DMS 273 (cell line): ENCODE measurements around the gene SAMD4A.

Source experiments
- DNase-seq: peaks from one replicate; lab custom pipeline; 2025; ENCODE audit not compliant: unreplicated experiment; lab: John Stamatoyannopoulos, UW

Gene SAMD4A

GRCh38 chr14:54815016-54815415, 248.1 kb downstream of the SAMD4A start:
- DNase-seq, result no peak

DNA sequence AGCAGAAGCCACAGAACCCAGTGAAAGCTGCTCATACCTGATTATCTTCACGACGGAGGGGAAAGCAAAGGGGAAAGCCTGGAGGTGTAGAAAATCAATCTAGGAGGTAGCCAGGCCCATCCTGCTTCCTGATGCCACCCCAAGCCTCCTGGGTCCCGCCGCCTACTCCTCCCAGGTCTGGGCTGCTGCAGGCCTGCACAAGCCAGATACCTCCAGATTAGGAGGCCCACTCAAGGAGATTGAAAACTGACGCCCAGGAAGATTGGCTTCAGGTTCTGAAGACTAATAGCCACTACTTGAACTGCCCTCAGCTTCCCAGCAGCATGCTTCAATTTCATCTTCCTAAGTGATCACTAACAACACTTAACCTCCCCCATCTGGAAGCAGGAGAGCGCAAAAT, 248.6 kb downstream of the SAMD4A start:
- DNase-seq, result no peak

GRCh38 chr14:54816450-54816849, 249.5 kb downstream of the SAMD4A start:
- no peak for DNase-seq

DNA sequence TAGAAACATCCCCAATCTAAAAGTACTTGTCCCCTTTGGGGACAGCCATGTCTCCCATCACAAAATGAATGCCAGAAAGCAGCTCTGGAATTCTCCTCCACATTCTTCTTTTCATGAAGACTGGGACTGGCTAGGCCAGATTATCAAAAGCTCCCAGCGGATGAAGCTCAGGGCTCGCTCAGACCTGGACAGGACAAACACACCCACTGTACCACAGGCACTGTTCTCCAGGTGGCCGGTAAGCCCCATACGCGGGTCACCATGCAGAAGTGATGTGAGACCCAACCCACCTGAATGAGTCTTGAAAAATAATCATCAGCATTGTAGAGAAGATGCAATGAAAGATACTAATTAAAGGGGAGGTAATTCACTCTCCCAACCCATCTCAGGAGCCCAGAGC, 250.6 kb downstream of the SAMD4A start:
- no peak for DNase-seq

DNA sequence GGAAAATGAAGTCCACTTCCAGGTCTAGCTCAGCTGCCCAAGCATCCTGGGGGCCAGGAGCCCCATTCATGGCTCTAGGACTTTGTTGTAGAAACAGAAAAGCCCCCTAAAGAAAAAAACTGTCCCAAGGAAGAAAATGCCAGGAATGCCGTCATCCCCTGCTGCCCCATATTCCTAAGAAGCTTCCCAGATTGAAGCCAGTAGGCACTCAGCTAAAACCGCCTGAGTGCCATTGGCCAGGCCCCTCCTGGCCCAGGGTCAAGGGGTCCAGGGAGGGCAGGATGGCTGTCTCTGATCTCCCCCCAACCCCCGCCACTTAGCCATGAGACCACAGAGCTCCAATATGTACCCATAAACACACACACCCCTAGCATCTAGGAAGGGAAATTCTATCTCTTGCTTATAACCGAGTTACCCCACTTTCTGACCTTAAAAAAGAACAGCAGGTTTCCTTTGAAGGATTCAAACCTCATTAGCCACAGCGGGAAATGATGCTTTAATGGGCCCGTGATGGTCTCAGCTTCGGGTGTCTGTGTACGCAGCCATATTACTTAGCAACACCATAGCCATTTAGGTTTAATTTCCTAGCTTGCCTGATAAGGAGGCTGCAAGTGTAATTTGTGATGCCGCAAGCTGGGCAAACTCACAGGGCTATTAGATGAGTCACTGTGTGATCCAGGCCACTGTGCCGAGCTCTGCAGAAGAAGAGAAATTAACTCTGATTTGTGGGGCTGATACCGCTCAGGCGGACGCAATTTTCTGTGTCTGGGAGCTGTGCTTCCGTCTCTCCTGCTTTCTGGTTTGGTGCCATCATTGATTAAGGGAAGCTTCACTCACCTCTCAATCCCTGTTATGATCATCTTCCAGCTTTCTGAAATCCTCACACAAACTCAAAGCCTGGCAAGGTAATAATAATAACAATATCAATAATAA, 251.5 kb downstream of the SAMD4A start:
- DNase-seq, result peak; percentile 74

DNA sequence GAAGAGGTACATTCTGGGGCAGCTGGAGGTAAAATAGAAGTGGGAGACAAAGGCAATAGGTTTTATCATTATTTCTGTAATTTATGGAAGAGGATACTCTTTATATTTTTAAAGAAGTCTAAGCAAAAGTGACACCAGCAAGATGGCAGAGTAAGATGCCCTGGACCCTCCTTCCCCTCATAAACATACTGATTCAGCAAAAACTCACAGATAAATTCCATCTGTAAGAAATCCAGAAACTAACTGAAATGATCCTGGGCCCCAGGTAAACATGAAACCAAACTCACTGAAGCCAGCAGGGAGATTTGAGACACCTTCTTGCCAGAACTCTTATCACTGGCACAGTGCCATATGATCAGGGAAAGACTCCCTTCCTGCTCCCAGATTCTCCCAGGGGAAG, 255.8 kb downstream of the SAMD4A start:
- no peak for DNase-seq

DNA sequence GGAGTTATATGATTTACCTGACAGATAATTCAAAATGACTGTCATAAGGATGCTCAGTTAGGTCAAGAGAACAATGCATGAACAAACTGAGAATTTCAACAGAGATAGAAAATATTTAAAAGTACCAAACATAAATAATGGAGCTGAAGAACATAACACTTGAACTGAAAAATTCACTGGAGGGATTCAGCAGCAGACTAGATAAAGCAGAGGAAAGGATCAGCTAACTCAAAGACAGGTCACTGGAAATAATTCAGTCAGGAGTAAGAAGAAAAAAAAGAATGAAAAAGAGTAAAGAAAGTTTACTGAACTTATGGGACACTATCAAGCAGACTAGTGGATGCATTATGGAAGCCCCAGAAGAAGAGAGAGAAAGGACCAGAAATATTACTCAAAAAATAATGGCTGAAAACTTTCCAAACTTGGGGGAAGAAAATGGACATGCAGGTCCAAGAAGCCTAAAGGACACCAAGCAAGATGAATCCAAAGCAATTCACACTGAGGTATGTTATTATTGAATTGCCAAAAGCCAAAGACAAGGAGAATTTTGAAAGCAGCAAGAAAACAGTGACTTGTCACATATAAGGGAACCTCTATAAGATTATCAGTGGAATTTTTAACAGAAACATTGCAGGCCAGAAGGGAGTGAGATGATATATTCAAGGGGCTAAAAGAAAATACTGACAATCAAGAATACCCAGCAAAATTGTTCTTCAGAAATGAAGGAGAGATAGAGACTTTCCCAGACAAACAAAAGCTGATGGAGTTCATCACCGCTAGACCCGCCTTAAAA, 257.0 kb downstream of the SAMD4A start:
- no peak for DNase-seq

GRCh38 chr14:54828037-54828436, 261.1 kb downstream of the SAMD4A start:
- DNase-seq, result peak; percentile 47

GRCh38 chr14:54829486-54830224, 262.7 kb downstream of the SAMD4A start:
- DNase-seq, result no peak

- no peak for DNase-seq
Measured at GRCh38 chr14:54830650-54831049, 263.7 kb downstream of the SAMD4A start.

DNA sequence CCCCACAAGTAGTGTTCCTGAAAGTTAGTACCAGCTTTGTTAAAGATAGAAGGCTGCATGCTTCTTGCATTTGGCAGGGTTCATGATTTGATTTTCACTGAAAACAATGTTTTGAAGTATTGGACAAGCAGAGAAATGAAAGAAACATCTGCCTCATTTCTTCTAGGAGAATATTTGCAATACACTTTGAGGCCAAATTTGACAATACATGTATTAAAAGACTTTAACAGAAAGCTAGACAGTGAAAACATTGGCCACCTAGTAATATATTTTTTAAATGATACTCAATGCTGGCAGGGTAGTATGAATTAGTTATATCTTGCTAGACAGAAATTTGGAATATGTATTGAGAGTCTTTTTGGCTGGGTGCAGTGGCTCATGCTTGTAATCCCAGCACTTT, 267.2 kb downstream of the SAMD4A start:
- DNase-seq, result no peak

- DNase-seq, result no peak
Measured at GRCh38 chr14:54834727-54835126, 267.8 kb downstream of the SAMD4A start.

- no peak for DNase-seq
Measured at GRCh38 chr14:54836231-54836630, 269.3 kb downstream of the SAMD4A start.

DNA sequence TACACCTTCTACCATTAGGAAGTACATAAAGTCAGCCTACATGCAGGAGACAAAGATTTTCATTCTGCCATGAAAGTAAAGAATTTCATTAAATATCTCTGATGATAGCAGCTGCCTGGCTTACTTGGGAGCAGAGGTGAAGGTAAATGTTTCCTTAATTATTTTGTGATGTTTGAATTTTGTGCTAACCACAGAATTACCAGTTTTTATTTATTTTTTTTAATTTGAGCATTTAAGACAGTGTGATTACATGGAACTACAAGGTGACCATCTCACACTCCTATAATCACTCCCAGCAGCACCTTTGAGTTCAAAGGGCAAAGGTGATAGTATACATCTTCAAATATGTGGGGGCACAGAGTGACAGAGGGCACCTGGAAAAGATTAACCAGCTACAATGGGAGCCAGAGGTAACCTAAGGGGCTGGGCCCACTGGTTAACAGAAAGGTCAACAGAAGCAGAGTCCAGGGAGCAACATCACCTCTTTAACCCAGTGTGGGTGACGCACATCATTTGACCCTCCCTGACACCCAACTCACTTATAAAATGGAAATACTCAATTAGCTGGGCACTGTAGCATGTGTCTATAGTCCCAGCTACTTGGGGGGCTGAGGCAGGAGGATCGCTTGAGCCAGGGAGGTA, 270.7 kb downstream of the SAMD4A start:
- DNase-seq, result no peak

- DNase-seq, result no peak
Measured at GRCh38 chr14:54838931-54839512, 272.1 kb downstream of the SAMD4A start.

GRCh38 chr14:54839701-54840119, 272.8 kb downstream of the SAMD4A start:
- no peak for DNase-seq

DNA sequence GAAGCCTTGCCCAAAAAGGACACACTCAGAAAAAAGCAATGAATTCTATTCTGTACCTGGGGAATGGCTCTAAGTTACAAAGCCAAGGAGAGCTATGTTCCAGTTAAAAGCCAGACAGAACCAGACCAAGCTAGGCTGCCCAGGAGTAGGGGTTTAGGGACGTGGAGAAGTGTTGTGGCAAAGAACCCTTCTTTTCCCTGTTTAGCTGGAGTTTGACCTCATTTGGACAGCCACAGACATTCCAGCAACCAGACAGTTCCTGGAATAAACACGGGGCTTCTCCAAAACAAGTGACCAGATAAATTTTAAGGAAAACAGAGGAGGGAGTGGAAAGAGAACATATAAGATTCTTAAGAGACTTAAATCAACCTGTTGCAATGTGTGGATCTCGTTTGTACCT, 273.4 kb downstream of the SAMD4A start:
- DNase-seq, result no peak

- no peak for DNase-seq
Measured at GRCh38 chr14:54840798-54841197, 273.9 kb downstream of the SAMD4A start.
